Stimulated activated naive B cell treated with anti-CD40 and anti-IgM and Interleukin-4, amounts not matched to agents 10 μg/mL and 1 μg/mL and 100 μg/mL, for 72 hours (primary cell): ENCODE measurements around the gene E2F1.

Experiments
- ATAC-seq, 2 donors: fragments of 150-1000 bp; cut with Tn5 transposase; replicated peaks; 2 replicates each; pipeline ENCODE4 v1.10.0; 2021; ENCODE audit warnings: moderate library complexity in 1 of 2
- DNase-seq: peaks from one replicate; pipeline ENCODE4 v3.0.0; 2021
- H3K27ac Mint-ChIP-seq: one replicate; pipeline ENCODE4 v1.8.0; 2022; ENCODE audit warnings: mild to moderate bottlenecking, mixed read lengths
- H3K27me3 Mint-ChIP-seq, 2 donors: one replicate each; pipeline ENCODE4 v1.8.0; 2022; ENCODE audit warnings: mixed read lengths in 2 of 2
- H3K36me3 Mint-ChIP-seq, 2 donors: one replicate each; pipeline ENCODE4 v1.8.0; 2022; ENCODE audit warnings: mixed read lengths in 2 of 2, mild to moderate bottlenecking in 1 of 2
- H3K4me1 Mint-ChIP-seq, 2 donors: one replicate each; pipeline ENCODE4 v1.8.0; 2022; ENCODE audit warnings: mixed read lengths in 2 of 2, mild to moderate bottlenecking in 1 of 2
- H3K4me3 Mint-ChIP-seq, 2 donors: one replicate each; pipeline ENCODE4 v1.8.0; 2022; ENCODE audit warnings: mild to moderate bottlenecking in 2 of 2, mixed read lengths in 2 of 2, moderate library complexity in 1 of 2
- H3K9me3 Mint-ChIP-seq, 2 donors: one replicate each; pipeline ENCODE4 v1.8.0; 2022; ENCODE audit warnings: mixed read lengths in 2 of 2, mild to moderate bottlenecking in 1 of 2

The E2F1 gene

GRCh38 chr20:33721391-33722140 lies 35.4 kb upstream of the E2F1 start:
- Mint-ChIP-seq H3K27ac (no peak overlapping the region), H3K36me3 (peaks cover 0 to 6% of the 10 kb centered on the region in 2 donors), H3K4me1 (peaks cover 8 to 24% of the 10 kb centered on the region in 2 donors), H3K4me3 (peak overlapping the region in 1 of 2 donors; percentile 80), H3K9me3 (peaks cover 3 to 4% of the 10 kb centered on the region in 2 donors), H3K27me3 (no peaks in the 10 kb centered on the region)
- DNase-seq (no peak), ATAC-seq (no peak)

- Mint-ChIP-seq H3K9me3 (peaks cover 3 to 4% of the 10 kb centered on the region in 2 donors), H3K4me3 (peak within 1 kb of the TSS; percentile 80 to 88), H3K4me1 (peaks cover 8 to 24% of the 10 kb centered on the region in 2 donors), H3K27ac (peak within 1 kb of the TSS; percentile 87), H3K36me3 (peaks cover 3 to 6% of the 10 kb centered on the region in 2 donors), H3K27me3 (no peaks in the 10 kb centered on the region)
- peak; percentile 92 for DNase-seq
- ATAC-seq: peak; percentile 95 to 98
Measured at GRCh38 chr20:33719989-33720709, 34.0 kb upstream of the E2F1 start, which contains the start of gene PXMP4. Gene PXMP4 (minus strand): TSS chr20:33720310. CDS start chr20:33720207, 103 bp downstream.

- H3K36me3 Mint-ChIP-seq: peaks cover 3 to 6% of the 10 kb centered on the region in 2 donors
- no peaks in the 10 kb centered on the region for H3K27me3 Mint-ChIP-seq
- ATAC-seq: peak; percentile 3 to 17
- peaks cover 8 to 24% of the 10 kb centered on the region in 2 donors for H3K4me1 Mint-ChIP-seq
- peak overlapping the region; percentile 80 to 88 for H3K4me3 Mint-ChIP-seq
- H3K9me3 Mint-ChIP-seq: peaks cover 3 to 4% of the 10 kb centered on the region in 2 donors
- peak; percentile 9 for DNase-seq
- peak overlapping the region; percentile 81 for H3K27ac Mint-ChIP-seq
Measured at GRCh38 chr20:33719277-33719988, 33.2 kb upstream of the E2F1 start.

GRCh38 chr20:33716498-33716897 lies 30.3 kb upstream of the E2F1 start:
- Mint-ChIP-seq H3K36me3 (peaks cover 14 to 23% of the 10 kb centered on the region in 2 donors), H3K4me3 (no peak overlapping the region), H3K27ac (no peak overlapping the region), H3K9me3 (peaks cover 3 to 4% of the 10 kb centered on the region in 2 donors), H3K4me1 (peaks cover 8 to 24% of the 10 kb centered on the region in 2 donors), H3K27me3 (no peaks in the 10 kb centered on the region)
- ATAC-seq (no peak), DNase-seq (no peak)

- Mint-ChIP-seq H3K9me3 (no peaks in the 10 kb centered on the region), H3K4me1 (peaks cover 5 to 18% of the 10 kb centered on the region in 2 donors), H3K27ac (no peak overlapping the region), H3K36me3 (peaks cover 22 to 29% of the 10 kb centered on the region in 2 donors), H3K4me3 (no peak overlapping the region), H3K27me3 (no peaks in the 10 kb centered on the region)
- ATAC-seq (no peak), DNase-seq (no peak)
Measured at GRCh38 chr20:33713865-33714367, 27.7 kb upstream of the E2F1 start.

GRCh38 chr20:33711446-33711738 lies 25.2 kb upstream of the E2F1 start:
- peaks cover 25 to 36% of the 10 kb centered on the region in 2 donors for H3K36me3 Mint-ChIP-seq
- H3K4me1 Mint-ChIP-seq: peaks cover 5 to 13% of the 10 kb centered on the region in 2 donors
- H3K4me3 Mint-ChIP-seq: no peak overlapping the region
- ATAC-seq (no peak), DNase-seq (no peak)
- no peak overlapping the region for H3K27ac Mint-ChIP-seq
- no peaks in the 10 kb centered on the region for H3K27me3 Mint-ChIP-seq
- H3K9me3 Mint-ChIP-seq: no peaks in the 10 kb centered on the region

GRCh38 chr20:33710681-33711445 lies 24.7 kb upstream of the E2F1 start:
- Mint-ChIP-seq H3K27me3 (no peaks in the 10 kb centered on the region), H3K4me3 (no peak overlapping the region), H3K36me3 (peaks cover 23 to 36% of the 10 kb centered on the region in 2 donors), H3K9me3 (no peaks in the 10 kb centered on the region), H3K4me1 (peaks cover 5 to 13% of the 10 kb centered on the region in 2 donors), H3K27ac (no peak overlapping the region)
- DNase-seq (no peak), ATAC-seq (no peak)

GRCh38 chr20:33709905-33710541 lies 23.8 kb upstream of the E2F1 start:
- no peak for ATAC-seq

GRCh38 chr20:33709398-33709797 lies 23.2 kb upstream of the E2F1 start:
- Mint-ChIP-seq H3K4me1 (peaks cover 5 to 13% of the 10 kb centered on the region in 2 donors), H3K27ac (peak overlapping the region; percentile 14), H3K27me3 (no peaks in the 10 kb centered on the region), H3K9me3 (no peaks in the 10 kb centered on the region), H3K4me3 (no peak overlapping the region), H3K36me3 (peaks cover 23 to 36% of the 10 kb centered on the region in 2 donors)
- ATAC-seq (peak in 1 of 2 donors; percentile 52), DNase-seq (no peak)

More at GRCh38 chr20:33709905-33710541, 23.8 kb upstream of the E2F1 start:
- H3K27ac Mint-ChIP-seq: no peak overlapping the region
- H3K4me3 Mint-ChIP-seq: no peak overlapping the region
- H3K4me1 Mint-ChIP-seq: peaks cover 5 to 13% of the 10 kb centered on the region in 2 donors
- no peaks in the 10 kb centered on the region for H3K9me3 Mint-ChIP-seq
- no peak for DNase-seq
- peaks cover 23 to 36% of the 10 kb centered on the region in 2 donors for H3K36me3 Mint-ChIP-seq
- H3K27me3 Mint-ChIP-seq: no peaks in the 10 kb centered on the region

GRCh38 chr20:33707668-33708067 lies 21.5 kb upstream of the E2F1 start:
- no peak for DNase-seq
- no peaks in the 10 kb centered on the region for H3K27me3 Mint-ChIP-seq
- H3K4me3 Mint-ChIP-seq: no peak overlapping the region
- peaks cover 5 to 13% of the 10 kb centered on the region in 2 donors for H3K4me1 Mint-ChIP-seq
- H3K27ac Mint-ChIP-seq: no peak overlapping the region
- no peaks in the 10 kb centered on the region for H3K9me3 Mint-ChIP-seq
- no peak for ATAC-seq
- peaks cover 17 to 25% of the 10 kb centered on the region in 2 donors for H3K36me3 Mint-ChIP-seq

GRCh38 chr20:33704197-33704924 lies 18.2 kb upstream of the E2F1 start:
- peaks cover 5 to 11% of the 10 kb centered on the region in 2 donors for H3K36me3 Mint-ChIP-seq
- peaks cover 0 to 1% of the 10 kb centered on the region in 2 donors for H3K9me3 Mint-ChIP-seq
- H3K27me3 Mint-ChIP-seq: no peaks in the 10 kb centered on the region
- no peak overlapping the region for H3K27ac Mint-ChIP-seq
- no peak for ATAC-seq
- H3K4me3 Mint-ChIP-seq: no peak overlapping the region
- DNase-seq: no peak
- H3K4me1 Mint-ChIP-seq: peaks cover 0 to 3% of the 10 kb centered on the region in 2 donors

- Mint-ChIP-seq H3K9me3 (peaks cover 0 to 1% of the 10 kb centered on the region in 2 donors), H3K36me3 (peaks cover 5 to 11% of the 10 kb centered on the region in 2 donors), H3K27me3 (no peaks in the 10 kb centered on the region), H3K27ac (no peak overlapping the region), H3K4me1 (no peaks in the 10 kb centered on the region), H3K4me3 (no peak overlapping the region)
- ATAC-seq: no peak
- DNase-seq: no peak
Measured at GRCh38 chr20:33703498-33704137, 17.4 kb upstream of the E2F1 start.
